ENCODE results near the gene SLC17A6.

The SLC17A6 gene

DNA sequence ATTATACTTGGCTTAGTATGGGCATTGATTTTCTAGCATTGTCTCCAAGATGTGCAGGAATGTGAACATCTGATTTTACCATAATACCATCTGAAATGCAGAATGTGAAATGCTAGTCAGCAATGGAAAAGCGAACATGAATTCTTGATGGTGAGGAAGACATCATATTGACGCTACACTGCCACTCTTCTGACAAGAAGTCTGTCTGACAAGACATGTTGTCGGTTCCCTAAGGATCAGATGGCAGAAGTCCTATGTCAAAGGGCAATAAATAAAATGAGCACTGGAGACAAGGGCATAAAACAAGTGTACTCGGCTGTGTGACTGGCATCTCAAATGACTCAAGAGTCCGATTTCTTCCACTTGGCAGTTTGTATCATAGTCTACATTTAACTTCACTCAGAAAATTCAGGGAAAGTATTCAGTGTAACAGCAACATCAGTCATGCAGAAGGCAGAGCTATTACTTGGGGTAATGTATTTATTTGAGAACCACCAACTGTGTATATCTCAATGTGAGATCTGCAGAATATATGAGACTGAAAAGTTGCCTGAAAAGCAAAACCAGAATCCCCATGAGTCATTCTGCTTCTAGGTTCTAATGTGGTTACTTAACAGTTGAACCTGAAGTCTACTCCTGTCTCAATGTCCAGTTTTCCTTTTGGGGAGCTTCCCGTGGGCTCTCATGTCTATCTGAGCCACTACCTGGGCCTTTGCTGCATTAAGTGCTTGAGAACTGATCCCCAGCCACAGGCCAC, 51.5 kb downstream of the SLC17A6 start:
- DNase-seq (ENCODE audit: low read depth), result no peak

- DNase-seq (ENCODE audit: low read depth), result no peak
Measured at GRCh38 chr11:22390283-22390655, 52.1 kb downstream of the SLC17A6 start.

DNA sequence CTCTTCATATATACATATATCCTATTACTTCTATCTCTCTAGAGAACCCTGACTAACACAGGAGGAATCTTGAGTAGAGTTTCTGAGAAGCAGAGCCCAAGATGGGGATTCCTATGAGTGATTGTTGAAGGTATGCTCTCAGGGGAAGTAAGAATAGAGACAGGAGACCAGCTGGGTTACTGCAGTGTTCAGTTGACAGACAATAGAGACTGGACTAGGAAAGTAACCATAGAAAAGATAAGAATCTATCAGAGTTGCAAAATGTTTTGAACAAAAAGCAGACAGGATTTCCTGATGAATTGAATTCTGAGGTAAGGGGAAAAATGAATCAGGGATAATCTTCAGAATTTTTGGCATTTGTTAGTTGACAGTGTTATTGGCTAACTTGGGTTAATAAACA, 54.4 kb downstream of the SLC17A6 start:
- no peak for DNase-seq (ENCODE audit: low read depth)

DNA sequence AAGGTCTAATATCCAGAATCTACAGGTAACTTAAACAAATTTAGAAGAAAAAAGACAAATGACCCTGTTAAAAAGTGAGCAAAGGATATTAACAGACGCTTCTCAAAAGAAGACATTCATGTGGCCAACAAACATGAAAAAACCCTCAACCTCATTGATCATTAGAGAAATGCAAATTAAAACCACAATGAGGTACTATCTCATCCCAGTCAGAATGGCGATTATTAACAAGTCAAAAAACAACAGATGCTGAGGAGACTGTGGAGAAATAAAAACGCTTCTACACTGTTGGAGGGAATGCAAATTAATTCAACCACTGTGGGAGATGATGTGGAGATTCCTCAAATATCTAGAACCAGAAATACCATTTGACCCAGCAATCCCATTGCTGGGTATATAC, 67.2 kb downstream of the SLC17A6 start:
- no peak for DNase-seq (ENCODE audit: low read depth)

DNA sequence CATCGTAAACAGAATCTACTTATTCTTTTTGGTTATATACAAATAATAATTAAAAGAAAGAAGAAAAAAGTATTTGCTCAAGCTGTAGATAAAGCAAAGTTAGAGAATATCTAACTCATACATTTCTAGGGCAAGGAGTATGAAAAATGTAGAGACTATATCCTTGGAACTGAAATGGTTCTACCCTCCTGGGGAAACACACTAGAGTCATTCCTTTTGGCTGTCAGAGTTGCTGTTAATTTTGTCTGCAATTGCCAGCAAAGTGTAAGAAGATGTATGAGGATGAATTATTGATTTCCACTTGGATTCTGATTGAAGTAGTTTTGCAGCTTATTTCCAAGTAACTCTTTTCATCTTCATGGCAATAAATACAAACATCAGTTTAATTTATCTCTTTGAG, 69.1 kb downstream of the SLC17A6 start:
- no peak for DNase-seq (ENCODE audit: low read depth)

- no peak for DNase-seq (ENCODE audit: low read depth)
Measured at GRCh38 chr11:22407921-22408320, 69.7 kb downstream of the SLC17A6 start.

DNA sequence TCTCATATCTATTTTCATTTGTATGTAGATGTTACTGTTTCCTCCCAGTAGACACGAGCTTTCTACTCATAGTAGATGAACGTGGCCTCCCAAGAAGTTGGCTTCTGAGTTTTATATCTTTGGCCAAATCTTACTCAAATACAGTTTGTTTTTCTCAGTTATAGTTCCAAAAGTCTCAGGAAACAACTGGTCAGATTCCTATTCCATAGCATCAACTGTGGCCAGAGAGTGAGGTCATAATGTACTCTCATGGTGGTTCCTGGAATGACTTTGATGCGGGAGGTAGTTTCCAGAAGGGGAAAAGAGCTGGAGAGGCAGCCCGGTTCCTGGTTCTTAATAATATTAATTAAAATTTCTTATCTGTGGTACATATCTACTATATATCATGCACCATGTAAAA, 77.3 kb downstream of the SLC17A6 start:
- no peak for DNase-seq (ENCODE audit: low read depth)

GRCh38 chr11:22416462-22416861, 78.3 kb downstream of the SLC17A6 start:
- DNase-seq (ENCODE audit: low read depth), result no peak

GRCh38 chr11:22426915-22427314, 88.7 kb downstream of the SLC17A6 start:
- DNase-seq (ENCODE audit: low read depth), result no peak

Data from activated T-cell treated with anti-CD3 and anti-CD28 coated beads for 24 hours (primary cell).